ENCODE results near the gene CATSPER1.

DNA sequence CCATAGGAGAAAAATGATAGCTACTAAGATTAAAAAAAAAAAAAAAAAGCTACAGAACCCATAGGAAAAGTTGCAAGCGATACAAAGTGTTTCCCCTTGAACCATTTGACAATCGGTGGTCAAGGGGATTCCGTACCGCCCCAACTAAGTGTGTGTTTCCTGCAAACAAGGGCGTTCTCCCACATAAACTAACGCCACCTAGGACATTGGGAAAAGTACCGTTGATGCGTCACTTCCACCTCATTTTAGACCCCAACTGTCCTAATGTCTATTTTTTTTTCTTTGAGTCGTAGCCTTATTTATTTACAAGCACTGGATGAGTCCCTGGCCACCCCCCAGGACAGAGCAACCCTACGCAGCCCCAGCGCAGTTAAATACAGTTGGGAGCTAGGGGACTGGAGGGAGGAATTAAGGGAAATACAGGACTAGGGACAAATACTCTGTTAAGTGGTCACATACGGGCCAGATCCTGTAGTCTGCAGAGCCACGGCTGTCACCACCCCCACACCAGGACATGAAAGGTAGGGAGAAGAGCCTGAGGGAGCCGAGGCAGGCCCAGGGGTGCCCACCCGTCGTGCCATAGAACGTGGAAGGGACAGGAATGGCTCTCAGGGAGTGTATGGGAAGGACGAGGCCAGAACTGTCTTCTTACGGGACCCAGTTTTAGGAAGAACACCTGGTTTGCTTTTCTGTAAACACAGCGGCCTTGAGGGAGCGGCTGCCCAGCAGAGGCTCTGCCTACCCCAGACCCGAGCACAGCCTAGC, 43.3 kb downstream of the CATSPER1 start:
- TF ChIP-seq, protein P1, sequence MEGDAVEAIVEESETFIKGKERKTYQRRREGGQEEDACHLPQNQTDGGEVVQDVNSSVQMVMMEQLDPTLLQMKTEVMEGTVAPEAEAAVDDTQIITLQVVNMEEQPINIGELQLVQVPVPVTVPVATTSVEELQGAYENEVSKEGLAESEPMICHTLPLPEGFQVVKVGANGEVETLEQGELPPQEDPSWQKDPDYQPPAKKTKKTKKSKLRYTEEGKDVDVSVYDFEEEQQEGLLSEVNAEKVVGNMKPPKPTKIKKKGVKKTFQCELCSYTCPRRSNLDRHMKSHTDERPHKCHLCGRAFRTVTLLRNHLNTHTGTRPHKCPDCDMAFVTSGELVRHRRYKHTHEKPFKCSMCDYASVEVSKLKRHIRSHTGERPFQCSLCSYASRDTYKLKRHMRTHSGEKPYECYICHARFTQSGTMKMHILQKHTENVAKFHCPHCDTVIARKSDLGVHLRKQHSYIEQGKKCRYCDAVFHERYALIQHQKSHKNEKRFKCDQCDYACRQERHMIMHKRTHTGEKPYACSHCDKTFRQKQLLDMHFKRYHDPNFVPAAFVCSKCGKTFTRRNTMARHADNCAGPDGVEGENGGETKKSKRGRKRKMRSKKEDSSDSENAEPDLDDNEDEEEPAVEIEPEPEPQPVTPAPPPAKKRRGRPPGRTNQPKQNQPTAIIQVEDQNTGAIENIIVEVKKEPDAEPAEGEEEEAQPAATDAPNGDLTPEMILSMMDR (IDR thresholded peaks at IDR 0.05) = no peak
- TF ChIP-seq EZH2 (IDR thresholded peaks at IDR 0.05) (no peak), EZH2phosphoT487 (IDR thresholded peaks at IDR 0.05) (no peak)

Data from neural progenitor cell (in vitro differentiated cells).